Stimulated activated CD4-positive, alpha-beta T cell treated with anti-CD3 and anti-CD28 coated beads, TNF-alpha, amount 100 ng/mL, for 48 hours (primary cell): ENCODE measurements around the gene SGIP1.
A peak's percentile ranks its signal among the peaks of the same experiment; 100 is the strongest.
"Not testable (repeated sequence)": the region's sequence is repeated elsewhere in the genome, so short reads cannot be mapped to it uniquely, and the experiment has no call there.

Source experiments
- DNase-seq, 3 donors: peaks; one replicate each; pipeline ENCODE4 v3.0.0-alpha.2; 2020; ENCODE audit warnings: low read depth in 3 of 3

SGIP1 gene

GRCh38 chr1:66681686-66682085, 147.7 kb downstream of the SGIP1 start:
- no peak for DNase-seq

- no peak for DNase-seq
Measured at GRCh38 chr1:66682106-66682505, 148.2 kb downstream of the SGIP1 start.

GRCh38 chr1:66684353-66684752, 150.4 kb downstream of the SGIP1 start:
- no peak for DNase-seq

GRCh38 chr1:66685265-66685664, 151.3 kb downstream of the SGIP1 start:
- no peak for DNase-seq

GRCh38 chr1:66685670-66686069, 151.7 kb downstream of the SGIP1 start:
- DNase-seq, result no peak

GRCh38 chr1:66686406-66686805, 152.5 kb downstream of the SGIP1 start:
- DNase-seq, result no peak

- DNase-seq, result no peak
Measured at GRCh38 chr1:66687358-66687757, 153.4 kb downstream of the SGIP1 start.

GRCh38 chr1:66690666-66691381, 156.9 kb downstream of the SGIP1 start:
- no peak for DNase-seq

GRCh38 chr1:66692681-66693080, 158.7 kb downstream of the SGIP1 start:
- DNase-seq, result no peak

- DNase-seq, result no peak
Measured at GRCh38 chr1:66693856-66694255, 159.9 kb downstream of the SGIP1 start.

- DNase-seq, result no peak
Measured at GRCh38 chr1:66695116-66695515, 161.2 kb downstream of the SGIP1 start.

- DNase-seq, result no peak
Measured at GRCh38 chr1:66696771-66697170, 162.8 kb downstream of the SGIP1 start.

- no peak for DNase-seq
Measured at GRCh38 chr1:66699213-66699612, 165.3 kb downstream of the SGIP1 start.

GRCh38 chr1:66704177-66704875, 170.4 kb downstream of the SGIP1 start:
- DNase-seq, result no peak

GRCh38 chr1:66705110-66705509, 171.2 kb downstream of the SGIP1 start:
- no peak for DNase-seq

- DNase-seq, result no peak
Measured at GRCh38 chr1:66711420-66711819, 177.5 kb downstream of the SGIP1 start.

GRCh38 chr1:66712839-66713238, 178.9 kb downstream of the SGIP1 start:
- no peak for DNase-seq

- DNase-seq, result no peak
Measured at GRCh38 chr1:66723985-66724384, 190.0 kb downstream of the SGIP1 start.

- DNase-seq, result peak in 2 of 3 donors; percentile 39 to 47
Measured at GRCh38 chr1:66725885-66726665, 192.1 kb downstream of the SGIP1 start.

- DNase-seq, result no peak
Measured at GRCh38 chr1:66728021-66728420, 194.1 kb downstream of the SGIP1 start.

GRCh38 chr1:66728716-66729115, 194.8 kb downstream of the SGIP1 start:
- DNase-seq, result not testable (repeated sequence)

- DNase-seq, result no peak
Measured at GRCh38 chr1:66729119-66729518, 195.2 kb downstream of the SGIP1 start.

- DNase-seq, result no peak
Measured at GRCh38 chr1:66729523-66729922, 195.6 kb downstream of the SGIP1 start.
